RKO (cell line): ENCODE data around the gene CNTNAP2.
"Not testable (repeated sequence)": the region's sequence is repeated elsewhere in the genome, so short reads cannot be mapped to it uniquely, and the experiment has no call there.

Source experiments
- DNase-seq: peaks from one replicate; pipeline ENCODE4 v3.0.0-alpha.2; 2016; ENCODE audit warnings: low spot score

Gene CNTNAP2

DNA sequence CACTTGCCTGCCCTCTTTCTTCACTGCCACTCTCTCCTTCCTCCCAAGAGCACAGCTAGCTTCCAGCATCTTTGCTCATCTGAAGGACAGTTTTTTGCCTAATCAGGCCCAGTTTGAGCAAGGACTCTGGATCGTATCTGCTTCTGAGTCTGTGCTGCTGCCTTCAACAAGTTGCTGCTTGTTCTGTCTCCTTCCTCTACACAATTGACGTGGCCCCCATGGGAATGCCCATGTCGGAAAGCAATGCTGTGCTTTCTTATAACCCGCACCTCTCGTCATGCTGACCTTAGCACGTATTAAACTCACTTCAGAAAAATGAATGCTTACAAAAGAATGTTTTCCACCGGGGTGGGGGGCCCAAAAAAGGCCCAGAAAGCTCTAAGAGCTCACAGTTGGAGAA is 2149.3 kb downstream of the CNTNAP2 start:
- no peak for DNase-seq

DNA sequence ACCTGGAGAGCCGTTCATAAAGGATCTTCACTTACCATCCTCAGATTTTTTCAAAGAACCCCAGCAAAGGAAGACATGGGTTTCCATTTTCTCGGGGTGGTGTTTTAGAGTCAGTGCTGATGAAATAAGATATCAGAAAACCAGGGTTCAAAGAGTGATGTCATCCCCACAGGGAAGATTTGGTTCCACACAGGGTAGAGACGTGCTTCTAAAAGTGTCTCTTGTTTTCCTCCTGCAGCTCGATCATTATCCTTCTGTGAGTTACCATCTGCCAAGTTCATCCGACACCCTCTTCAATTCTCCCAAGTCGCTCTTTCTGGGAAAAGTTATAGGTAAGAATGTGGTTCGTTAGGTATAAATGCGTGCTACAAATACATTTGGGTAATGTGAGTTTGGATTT is 2150.2 kb downstream of the CNTNAP2 start:
- no peak for DNase-seq

DNA sequence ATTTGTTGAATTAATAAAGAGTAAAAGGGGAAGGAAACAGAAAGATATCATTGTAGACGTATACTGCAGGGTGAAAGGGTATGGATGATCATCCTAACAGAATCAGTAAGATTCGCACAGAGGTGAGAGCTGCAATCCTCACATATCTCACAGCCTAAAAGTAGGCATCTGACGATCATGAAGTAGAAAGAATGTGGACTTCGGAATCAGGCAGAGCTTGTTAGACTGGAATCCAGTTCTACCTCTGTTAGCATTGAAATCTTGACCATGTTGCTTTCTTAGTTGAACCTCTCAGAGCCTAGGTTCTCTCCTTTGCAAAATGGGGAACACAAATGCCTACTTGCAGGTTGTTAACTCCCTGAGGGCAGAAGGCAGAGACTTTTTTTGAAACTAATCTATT is 2154.0 kb downstream of the CNTNAP2 start:
- no peak for DNase-seq

DNA sequence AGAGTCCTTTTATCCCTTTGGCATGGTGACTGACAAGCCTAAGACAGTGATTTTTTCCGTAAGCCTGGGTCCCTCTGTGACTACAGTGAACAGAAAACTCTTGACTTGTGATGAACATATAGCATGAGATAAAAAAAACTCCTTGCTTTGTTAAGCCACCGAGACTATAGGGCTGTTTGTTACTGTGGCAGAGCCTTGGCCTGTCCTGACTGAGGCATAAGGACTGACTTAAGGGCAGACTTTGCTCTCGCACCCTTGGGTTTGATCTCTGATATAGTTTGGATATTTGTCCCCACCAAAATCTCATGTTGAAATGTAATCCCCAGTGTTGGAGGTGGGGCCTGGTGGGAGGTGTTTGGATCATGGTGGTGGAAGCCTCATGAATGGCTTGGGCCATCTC is 2157.5 kb downstream of the CNTNAP2 start:
- DNase-seq: no peak

DNA sequence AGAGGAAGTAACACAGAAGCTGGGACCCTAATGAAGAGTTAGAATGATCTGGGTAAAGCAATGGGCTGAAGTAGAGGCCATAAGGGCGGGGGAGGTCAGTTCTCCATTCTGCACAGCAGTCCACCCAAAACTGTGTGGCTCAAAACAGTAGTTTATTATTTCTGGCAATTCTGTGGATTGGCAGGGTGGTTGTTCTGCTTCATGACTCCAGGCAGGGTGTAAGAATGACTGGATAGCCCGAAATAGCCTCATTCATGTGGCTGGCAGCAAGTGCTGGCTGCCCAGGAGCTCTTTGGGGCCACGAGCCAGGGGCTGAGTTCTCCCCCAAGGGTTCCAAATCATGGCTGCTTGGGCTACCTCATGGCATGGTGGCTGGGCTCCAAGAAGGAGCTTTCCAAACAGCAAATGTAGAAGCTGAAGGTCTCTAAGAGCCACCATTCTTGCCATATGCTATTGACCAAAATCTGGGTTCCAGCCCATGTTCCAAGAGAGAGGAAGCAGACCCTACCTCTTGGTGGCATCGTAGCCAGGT is 2158.8 kb downstream of the CNTNAP2 start:
- DNase-seq: no peak

DNA sequence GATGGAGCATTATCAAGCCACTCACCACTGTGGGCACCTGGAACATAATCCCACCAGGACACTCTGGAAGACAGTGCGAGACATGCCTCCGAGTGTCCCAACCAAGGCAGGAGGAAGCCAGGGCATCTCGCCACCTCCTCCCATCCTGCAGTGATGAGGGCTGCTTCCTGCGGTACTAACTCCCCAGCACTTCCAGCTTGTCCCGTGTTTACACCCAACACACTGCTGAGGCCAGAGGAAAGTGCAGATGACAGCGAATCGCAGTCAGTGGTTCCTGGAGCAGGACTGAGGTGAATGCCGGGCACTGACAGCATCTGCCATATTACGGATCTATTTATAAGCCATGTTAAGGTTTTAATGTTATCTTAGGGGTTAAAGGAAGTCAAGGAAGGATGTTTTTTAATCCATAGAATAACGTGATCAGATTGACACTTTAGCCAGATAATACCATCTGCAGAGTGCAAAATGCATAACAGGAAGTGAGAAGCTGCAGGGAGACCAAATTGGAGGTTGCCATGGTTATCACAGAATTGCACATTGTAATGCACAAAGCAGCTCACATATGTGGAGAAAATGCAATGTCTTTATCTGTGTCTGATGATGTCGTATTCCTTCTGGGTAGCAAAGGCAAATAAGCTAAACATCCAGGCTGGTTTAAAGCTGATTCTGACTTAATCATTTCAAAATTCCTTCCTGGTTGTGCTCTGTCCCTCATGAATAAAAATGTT is 2159.9 kb downstream of the CNTNAP2 start:
- no peak for DNase-seq

DNA sequence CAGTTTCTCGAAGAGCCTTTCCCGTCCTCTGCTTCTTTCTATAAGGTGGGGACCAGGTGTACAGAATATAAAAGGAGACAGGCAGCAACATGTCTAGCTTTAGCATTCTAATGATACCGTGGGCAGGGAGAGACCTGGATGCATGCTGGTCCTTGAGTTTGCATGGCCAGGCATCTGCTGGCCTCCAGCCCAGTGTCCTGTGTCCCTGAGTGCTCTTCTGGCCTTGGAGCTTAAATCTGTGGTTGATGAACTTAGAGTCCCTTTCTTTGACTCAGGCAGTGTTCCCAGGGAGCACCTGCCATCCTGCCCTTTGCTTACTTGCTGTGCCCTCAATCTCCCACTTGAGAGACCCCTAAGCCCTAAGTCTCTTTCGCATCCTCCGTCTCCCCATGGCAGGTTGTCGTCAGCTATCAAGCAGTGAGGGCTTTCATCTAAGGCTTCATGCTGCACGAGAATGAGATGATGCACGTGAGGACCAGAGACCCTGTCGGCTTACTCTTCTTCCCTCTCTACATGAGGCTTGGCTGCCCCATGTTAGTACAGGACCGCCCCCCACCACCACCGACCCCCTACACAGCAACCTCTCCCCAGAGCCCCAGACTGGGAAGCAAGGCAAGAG is 2160.6 kb downstream of the CNTNAP2 start:
- no peak for DNase-seq

DNA sequence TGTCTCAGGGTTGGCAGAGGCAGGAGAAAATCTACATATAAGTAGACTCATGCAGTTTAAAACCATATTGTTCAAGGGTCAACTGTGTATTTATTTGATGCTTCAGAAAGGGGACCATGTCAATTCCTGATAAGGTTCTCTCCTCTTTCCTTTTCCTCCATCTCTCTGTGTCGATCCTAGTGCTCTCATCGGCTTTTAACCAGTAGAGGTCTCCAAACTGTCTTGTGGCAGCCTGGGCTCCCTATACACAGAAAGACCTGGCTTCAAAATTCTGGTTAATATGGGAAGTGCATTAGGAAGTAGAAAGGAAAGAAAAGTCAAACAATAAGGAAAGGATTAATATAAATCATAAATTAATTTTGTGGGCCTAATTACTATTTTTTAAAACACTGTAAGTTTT is 2169.5 kb downstream of the CNTNAP2 start:
- DNase-seq: peak; percentile 50

DNA sequence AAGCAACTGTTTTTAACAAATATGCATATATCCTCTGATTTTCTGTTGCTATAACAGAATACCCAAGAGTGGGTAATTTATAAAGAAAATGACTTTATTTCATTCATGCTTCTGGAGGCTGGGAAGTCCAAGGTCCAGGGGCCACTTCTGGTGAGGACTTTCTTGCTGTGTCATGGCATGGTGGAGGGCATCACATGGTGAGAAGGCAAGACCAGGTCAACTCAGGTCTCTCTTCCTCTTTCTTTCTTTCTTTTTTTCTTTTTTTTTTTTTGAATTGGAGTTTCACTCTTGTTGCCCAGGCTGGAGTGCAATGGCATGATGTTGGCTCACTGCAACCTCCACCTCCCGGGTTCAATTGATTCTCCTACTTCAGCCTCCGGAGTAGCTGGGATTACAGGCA is 2170.9 kb downstream of the CNTNAP2 start:
- no peak for DNase-seq

DNA sequence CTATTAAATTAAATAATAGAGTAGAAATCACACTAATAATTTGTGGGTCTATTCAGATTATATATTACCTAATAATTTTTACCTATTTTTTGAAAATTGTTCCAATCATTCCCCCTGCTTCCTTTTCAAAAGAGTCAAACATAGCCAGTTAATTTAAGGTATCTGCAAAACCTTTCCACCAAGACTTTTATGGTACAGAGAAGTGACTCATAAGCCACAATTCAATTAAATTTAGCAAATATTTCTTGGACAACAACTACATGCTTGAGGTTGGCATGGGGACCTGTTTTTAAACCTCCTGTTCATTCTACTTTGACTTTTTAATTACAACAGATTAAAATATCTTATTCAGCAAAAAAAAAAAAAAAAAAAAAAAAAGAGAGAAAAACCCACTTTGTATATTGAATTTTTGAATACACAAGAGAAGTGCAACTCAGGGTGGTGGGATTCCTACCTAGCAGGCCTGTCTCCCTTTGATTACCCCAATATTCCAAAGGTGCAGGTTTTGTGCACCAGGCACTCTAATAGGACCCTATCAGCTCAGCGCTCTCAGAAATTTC is 2172.1 kb downstream of the CNTNAP2 start:
- DNase-seq: no peak

DNA sequence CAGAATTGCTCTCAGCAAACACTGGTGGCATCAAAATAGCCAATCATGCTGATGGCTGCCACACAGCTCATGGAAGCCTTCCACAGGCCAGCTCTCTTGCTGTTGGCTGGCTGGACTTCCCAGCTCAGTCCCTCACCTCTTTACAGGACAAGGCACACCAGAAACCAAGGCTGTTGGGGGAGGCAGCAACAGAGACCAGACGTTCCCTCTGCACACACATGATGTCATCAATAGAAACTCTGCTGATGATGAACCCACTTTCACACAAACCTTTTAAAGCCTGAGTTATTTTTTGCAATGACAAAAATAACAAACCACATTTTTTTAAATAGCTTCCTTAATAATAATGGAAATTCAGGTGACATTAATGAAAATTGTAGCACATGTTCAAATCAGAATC is 2173.0 kb downstream of the CNTNAP2 start:
- no peak for DNase-seq

DNA sequence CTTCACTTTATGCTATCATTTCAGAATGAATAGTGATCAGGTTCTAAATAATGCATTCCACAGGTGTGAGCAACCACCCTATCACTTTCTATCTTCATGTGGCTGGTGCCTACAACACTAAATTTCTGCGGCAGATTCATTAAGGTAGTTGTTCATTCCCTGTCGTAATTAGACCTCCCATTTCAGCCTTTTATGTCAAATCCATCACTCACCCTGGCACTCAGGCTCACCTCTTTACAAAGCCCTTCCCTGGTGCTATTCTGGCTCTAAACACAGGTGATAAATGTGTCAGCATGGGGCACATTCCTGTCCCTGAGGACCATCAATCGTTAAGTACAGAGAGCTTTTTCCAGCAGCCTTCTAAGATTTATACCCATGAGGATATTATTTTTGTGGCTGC is 2173.9 kb downstream of the CNTNAP2 start:
- DNase-seq: no peak

DNA sequence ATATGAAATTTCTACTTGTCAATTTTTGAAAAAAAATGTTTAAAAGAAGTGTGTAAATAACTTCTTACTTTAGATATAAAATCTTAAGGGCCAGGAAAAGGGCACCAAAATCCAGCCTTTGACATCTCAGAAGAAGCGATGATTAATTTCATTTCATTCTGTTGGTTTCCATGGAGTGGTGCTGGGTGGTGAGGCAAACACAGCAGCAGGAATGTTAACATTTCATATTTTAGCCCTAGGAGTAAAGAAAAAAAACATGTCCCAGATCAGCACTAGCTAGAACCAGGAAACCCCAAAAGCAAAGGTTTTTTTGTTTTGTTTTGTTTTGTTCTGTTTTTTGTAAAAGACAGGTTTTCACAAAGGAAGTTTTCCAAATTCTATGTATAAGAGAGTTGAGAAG is 2175.2 kb downstream of the CNTNAP2 start:
- DNase-seq: no peak

DNA sequence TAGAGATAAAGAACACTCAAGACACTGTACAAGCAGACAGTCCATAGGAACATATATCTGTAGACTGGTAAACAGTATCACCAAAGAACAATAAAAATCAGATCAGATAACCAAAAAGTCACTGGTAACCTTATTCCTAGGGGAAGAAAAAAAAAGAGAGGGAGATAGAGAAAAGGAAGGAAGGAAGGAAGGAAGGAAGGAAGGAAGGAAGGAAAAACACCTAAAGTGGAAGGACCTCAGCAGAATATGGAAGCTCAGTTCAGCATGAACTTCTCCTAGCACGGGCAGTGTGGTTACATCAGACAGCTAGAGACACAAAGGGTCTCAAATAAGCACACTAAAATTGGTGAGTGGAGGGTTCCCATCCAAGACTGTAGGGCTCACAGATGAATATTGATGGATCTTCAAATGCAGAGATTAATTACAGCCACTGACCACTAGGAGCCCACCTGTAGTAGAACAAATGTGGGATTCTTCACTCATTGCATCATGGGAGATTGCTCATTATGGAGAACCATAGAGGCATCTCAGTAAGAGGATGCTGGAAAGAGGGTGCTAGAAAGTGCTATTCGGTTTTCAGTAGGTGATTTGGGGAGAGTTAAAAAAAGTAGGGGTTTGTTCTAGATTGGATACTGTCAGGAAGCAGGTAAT is 2180.5 kb downstream of the CNTNAP2 start:
- DNase-seq: peak; percentile 24

DNA sequence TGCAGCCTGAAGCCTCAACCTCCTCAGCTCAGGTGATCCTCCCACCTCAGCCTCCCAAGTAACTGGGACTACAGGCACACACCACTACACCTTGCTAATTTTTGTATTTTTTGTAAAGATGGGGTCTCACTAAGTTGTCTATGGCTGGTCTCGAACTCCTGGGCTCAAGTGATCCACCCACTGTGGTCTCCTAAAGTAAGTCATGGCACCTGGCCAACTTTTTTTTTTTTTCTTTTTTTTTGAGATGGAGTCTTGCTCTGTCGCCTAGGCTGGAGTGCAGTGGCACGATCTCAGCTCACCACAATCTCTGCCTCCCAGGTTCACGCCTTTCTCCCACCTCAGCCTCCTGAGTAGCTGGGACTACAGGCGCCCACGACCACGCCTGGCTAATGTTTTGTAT is 2182.2 kb downstream of the CNTNAP2 start:
- DNase-seq: not testable (repeated sequence)

DNA sequence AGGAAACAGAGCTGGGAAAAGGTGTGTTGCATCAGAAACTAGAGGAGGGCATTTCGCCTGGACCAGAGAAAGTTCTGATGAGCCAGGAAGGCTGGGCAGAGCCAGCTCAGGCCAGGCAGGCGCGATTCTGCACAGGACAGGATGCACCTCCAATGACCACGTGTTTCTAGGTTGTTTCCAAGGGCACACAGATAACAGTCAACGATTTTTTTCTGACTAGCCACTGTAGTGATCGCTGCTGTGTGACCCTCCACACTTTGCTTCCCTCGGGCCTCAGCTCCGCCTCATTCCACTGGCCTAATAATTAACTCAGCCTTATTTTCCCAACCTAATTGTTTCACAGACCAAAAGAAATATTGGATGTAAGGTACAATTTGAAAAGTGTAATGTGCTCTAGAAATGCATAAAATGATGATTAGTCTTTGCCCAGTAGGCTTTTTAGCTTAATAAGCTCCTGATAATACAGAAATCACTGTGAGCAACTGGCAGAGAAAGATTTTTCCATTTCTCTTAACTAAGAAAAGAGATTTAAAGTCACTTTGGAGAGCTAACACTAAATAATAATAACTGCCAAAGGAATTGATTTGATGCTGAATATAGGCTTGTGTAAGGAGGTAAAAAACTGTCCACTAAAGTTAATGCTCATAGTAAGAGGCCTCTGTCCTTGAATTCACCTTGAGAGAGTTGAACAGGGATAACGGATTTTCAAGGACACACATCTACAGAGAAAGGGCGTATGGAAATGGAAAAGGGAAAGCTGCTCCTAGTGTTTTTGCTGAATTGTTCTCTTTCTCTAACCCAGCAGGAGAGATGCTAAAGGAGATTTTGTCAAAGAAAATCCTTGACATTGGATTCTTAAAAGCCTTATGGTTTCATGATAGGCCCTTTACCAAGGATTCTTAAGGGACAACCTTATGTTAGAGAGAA is 2183.0 kb downstream of the CNTNAP2 start:
- no peak for DNase-seq

DNA sequence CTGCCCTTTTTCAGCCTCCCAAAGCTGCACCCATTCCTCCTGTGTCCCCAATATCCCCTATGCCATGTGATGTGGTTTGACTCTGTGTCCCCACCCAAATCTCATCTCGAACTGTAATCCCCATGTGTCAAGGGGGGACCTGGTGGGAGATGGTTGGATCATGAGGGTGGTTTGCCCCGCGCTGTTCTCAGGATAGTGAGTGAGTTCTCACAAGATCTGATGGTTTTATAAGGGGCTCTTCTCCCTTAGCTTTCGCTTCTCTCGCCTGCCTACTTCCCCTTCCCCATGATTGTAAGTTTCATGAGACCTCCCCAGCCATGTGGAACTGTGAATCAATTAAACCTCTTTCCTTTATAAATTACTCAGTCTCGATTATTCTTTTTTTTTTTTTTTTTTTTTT is 2185.8 kb downstream of the CNTNAP2 start:
- DNase-seq: not testable (repeated sequence)

DNA sequence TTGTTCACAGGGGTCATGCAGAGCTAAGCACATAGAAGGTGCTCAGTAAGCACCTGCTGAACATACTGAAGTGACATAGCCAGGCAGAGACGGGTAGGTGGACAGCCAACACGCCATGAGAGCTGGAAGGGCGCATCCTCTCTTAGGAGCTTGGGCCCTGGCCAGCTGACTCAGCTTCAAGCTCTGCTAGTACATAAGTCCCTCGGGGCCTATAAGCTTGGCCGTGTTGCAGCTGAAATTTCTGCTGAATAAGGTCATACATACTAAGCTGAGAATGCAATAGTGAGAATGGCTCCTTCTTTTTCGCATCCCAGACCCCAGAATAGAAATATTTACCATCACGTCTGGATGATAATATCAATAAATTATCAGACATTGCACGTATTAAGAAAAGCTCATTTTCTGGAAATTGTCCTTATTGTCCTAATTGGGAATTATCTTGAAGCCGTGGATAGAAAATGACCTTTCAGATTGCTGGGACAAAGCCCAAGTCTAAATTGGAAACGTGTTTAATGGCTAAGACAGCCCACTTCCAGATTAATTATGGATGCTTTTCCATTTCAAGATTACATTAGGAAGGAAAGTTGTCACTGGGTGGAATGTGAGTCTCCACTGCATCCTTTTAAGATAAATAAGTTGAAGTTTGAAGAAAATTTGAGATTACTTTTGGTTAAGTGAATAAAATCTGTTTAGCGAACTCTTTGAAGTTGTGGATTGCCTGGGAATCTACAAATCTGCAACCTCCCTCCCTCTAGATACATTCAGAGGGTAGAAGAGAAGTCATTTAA is 2186.9 kb downstream of the CNTNAP2 start:
- peak; percentile 48 for DNase-seq

DNA sequence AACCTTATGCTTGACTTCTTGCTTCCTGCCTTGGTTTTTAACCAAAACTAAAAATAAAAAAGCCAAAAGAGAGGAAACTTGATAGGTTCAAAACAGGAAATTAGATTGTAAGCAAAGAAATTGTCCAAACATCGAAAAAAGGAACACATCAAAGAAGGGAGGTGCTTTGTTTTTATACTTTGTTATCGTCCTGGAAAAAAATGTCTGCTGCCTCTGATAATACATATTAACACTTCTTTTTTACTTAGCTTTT is 2187.4 kb downstream of the CNTNAP2 start:
- DNase-seq: no peak

DNA sequence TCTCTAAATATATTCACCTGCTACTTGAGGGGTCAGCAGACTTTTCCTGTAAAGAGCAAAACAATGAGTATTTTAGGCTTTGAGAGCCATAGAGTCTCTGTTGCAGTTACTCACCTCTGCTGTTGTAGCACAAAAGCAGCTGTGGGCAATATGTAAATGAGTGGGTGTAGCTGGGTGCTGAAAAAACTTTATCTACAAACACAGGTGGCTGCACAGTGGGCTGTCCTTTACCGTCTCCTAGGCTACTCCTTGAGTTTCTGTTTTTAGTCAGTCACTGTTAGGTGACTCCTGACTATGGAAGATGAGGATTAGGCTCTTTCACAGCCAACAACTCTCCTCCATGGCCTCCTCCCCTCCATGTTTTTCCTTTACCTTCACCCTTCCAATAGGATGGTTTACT is 2187.9 kb downstream of the CNTNAP2 start:
- no peak for DNase-seq

DNA sequence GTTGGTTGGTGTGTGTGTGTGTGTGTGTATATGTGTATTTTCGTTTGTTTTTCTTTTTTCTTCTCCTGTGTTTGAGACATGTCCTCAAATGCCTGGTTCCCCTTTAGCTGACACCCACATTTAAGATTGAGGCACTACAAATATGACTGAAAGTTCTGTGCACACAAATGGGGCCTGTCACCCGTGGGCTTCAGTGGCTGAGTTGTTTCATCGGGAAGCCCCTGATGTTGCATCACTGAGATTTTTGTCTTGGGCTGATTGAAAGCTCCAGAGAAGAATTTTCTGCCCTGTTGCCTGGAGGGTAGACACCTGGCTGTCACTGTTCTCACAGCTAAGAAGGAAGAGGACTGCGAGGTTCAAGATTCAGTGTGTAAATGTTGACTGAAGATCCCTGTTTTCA is 2190.2 kb downstream of the CNTNAP2 start:
- no peak for DNase-seq
